PFSK-1 (cell line): ENCODE measurements around the gene NBEAL2.

Experiments used
- POLR2AphosphoS5 ChIP-seq: IDR thresholded peaks from 2 replicates; pipeline ENCODE4 v1.6.1; 2012; ENCODE audit warnings: low read depth, mild to moderate bottlenecking, control low read depth, low read length, moderate library complexity
- REST ChIP-seq, 2 experiments: IDR thresholded peaks; 2 replicates each; pipeline versions ENCODE4 v1.6.1 to v1.8.0; 2011 to 2012; ENCODE audit warnings: low read depth in 2 of 2, low read length in 2 of 2, control low read depth in 1 of 2, inconsistent platforms in 1 of 2, mild to moderate bottlenecking in 1 of 2, moderate library complexity in 1 of 2; ENCODE audit not compliant: insufficient read depth in 1 of 2
- SIN3A ChIP-seq: IDR thresholded peaks from 2 replicates; pipeline ENCODE4 v1.6.1; 2012; ENCODE audit warnings: mild to moderate bottlenecking, low read length, moderate library complexity, borderline replicate concordance; ENCODE audit not compliant: insufficient read depth
- TAF1 ChIP-seq: IDR thresholded peaks from 2 replicates; pipeline ENCODE4 v1.6.1; 2012; ENCODE audit warnings: low read length, control low read depth, borderline replicate concordance; ENCODE audit not compliant: insufficient read depth

- no peak for TF ChIP-seq POLR2AphosphoS5
- TF ChIP-seq REST (IDR thresholded peaks at IDR 0.05; ENCODE audit: insufficient read depth in 1 of 2, low read depth in 2 of 2, low read length in 2 of 2): no peak
- no peak for TF ChIP-seq SIN3A
- TF ChIP-seq TAF1: no peak
Observed at GRCh38 chr3:47004369-47005211, 25.1 kb downstream of the NBEAL2 start.
